Natural killer cell (primary cell): ENCODE measurements around the gene PNMA6E. TPM values are rescaled to one million over a fixed set of nuclear protein-coding genes. Genes with fewer than 3 reads are reported as not detected.
"Not testable (repeated sequence)": the region's sequence is repeated elsewhere in the genome, so short reads cannot be mapped to it uniquely, and the experiment has no call there.

Experiments
- ATAC-seq, 3 donors: fragments of 150-1000 bp in 2 of 3; fragments of 200-7000 bp in 1 of 3; cut with Tn5 transposase; 1 replicate in 1 of 3; 2 replicates in 2 of 3; pipeline ENCODE4 v1.10.0; 2021; ENCODE audit warnings: mild to moderate bottlenecking in 2 of 3, moderate library complexity in 2 of 3
- DNase-seq, 2 donors: peaks; one replicate each; pipeline versions ENCODE4 v3.0.0 to v3.0.0-alpha.2; 2013 to 2021; ENCODE audit warnings: mixed read lengths in 1 of 2
- H3K27ac ChIP-seq: one replicate; pipeline ENCODE4 v1.5.1; 2013; ENCODE audit warnings: mild to moderate bottlenecking, low read length
- H3K27me3 ChIP-seq: one replicate; pipeline ENCODE4 v1.6.1; 2013; ENCODE audit warnings: low read length; ENCODE audit not compliant: control insufficient read depth, insufficient read depth
- H3K36me3 ChIP-seq: one replicate; pipeline ENCODE4 v1.6.1; 2013; ENCODE audit warnings: low read length; ENCODE audit not compliant: control insufficient read depth, insufficient read depth
- H3K4me1 ChIP-seq: one replicate; pipeline ENCODE4 v1.6.1; 2013; ENCODE audit warnings: low read length; ENCODE audit not compliant: control insufficient read depth, insufficient read depth
- H3K4me3 ChIP-seq: one replicate; pipeline ENCODE4 v1.5.1; 2013; ENCODE audit warnings: low read length
- H3K9me3 ChIP-seq: one replicate; pipeline ENCODE4 v1.6.1; 2013; ENCODE audit warnings: low read length; ENCODE audit not compliant: control insufficient read depth, insufficient read depth
- H3K27ac Mint-ChIP-seq, 2 donors: one replicate each; pipeline ENCODE4 v1.8.0; 2022; ENCODE audit warnings: mild to moderate bottlenecking in 2 of 2, mixed read lengths in 2 of 2, moderate library complexity in 1 of 2
- H3K27me3 Mint-ChIP-seq, 2 donors: one replicate each; pipeline ENCODE4 v1.8.0; 2022; ENCODE audit warnings: low read depth in 2 of 2, mixed read lengths in 2 of 2
- H3K36me3 Mint-ChIP-seq: one replicate; pipeline ENCODE4 v1.8.0; 2022; ENCODE audit warnings: mixed read lengths
- H3K4me1 Mint-ChIP-seq, 2 donors: one replicate each; pipeline ENCODE4 v1.8.0; 2022; ENCODE audit warnings: mixed read lengths in 2 of 2
- H3K4me3 Mint-ChIP-seq: one replicate; pipeline ENCODE4 v1.8.0; 2022; ENCODE audit warnings: mild to moderate bottlenecking, moderate library complexity, mixed read lengths
- H3K9me3 Mint-ChIP-seq, 2 donors: one replicate each; pipeline ENCODE4 v1.8.0; 2022; ENCODE audit warnings: mixed read lengths in 2 of 2
- WGBS: methylation state at CpG from one replicate; pipeline ENCODE4 v1.1.7; 2013; ENCODE audit warnings: missing lambda C conversion rate; ENCODE audit not compliant: insufficient coverage; 5-methylcytosine and 5-hydroxymethylcytosine counted together
- intact Hi-C: fragments of 100-400 bp; cut with micrococcal nuclease; formaldehyde crosslinking; loops from one replicate; pipeline ENCODE4 v1.14.2; 2022
- total RNA-seq, 4 donors: library from RNA; stranded (reverse); fragments of 120-200 nt in 1 of 4; gene quantifications; one replicate each; pipeline versions ENCODE4 v1.2.3 to v1.2.4, GENCODE V29; 2013 to 2022
- TF ChIP-seq, protein P1 (sequence below): fragments of 200-600 bp; IDR thresholded peaks from one replicate; pipeline ENCODE4 v1.8.0; 2022; ENCODE audit warnings: antibody characterized with exemption

The PNMA6E gene
- total RNA-seq, 3 donors from 2014 or later (not counting 1 experiment from before 2014, with no cell fraction given), result not detected

- no peaks in the 10 kb centered on the region for H3K27me3 ChIP-seq
- TF ChIP-seq, protein P1, sequence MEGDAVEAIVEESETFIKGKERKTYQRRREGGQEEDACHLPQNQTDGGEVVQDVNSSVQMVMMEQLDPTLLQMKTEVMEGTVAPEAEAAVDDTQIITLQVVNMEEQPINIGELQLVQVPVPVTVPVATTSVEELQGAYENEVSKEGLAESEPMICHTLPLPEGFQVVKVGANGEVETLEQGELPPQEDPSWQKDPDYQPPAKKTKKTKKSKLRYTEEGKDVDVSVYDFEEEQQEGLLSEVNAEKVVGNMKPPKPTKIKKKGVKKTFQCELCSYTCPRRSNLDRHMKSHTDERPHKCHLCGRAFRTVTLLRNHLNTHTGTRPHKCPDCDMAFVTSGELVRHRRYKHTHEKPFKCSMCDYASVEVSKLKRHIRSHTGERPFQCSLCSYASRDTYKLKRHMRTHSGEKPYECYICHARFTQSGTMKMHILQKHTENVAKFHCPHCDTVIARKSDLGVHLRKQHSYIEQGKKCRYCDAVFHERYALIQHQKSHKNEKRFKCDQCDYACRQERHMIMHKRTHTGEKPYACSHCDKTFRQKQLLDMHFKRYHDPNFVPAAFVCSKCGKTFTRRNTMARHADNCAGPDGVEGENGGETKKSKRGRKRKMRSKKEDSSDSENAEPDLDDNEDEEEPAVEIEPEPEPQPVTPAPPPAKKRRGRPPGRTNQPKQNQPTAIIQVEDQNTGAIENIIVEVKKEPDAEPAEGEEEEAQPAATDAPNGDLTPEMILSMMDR, result no peak
- DNase-seq, result no peak
- H3K36me3 Mint-ChIP-seq, result no peaks in the 10 kb centered on the region
- no peaks in the 10 kb centered on the region for H3K4me1 ChIP-seq
- intact Hi-C loops, result no loop called here
- ATAC-seq, result no peak
- 92% methylated on average over 3 of the region's 5 CpGs for WGBS
- no peaks in the 10 kb centered on the region for H3K9me3 Mint-ChIP-seq
- H3K27me3 Mint-ChIP-seq, result no peaks in the 10 kb centered on the region
- no peaks in the 10 kb centered on the region for H3K36me3 ChIP-seq
- no peaks in the 10 kb centered on the region for H3K4me1 Mint-ChIP-seq
- no peak overlapping the region for H3K27ac Mint-ChIP-seq
- no peak overlapping the region for H3K4me3 ChIP-seq
- H3K4me3 Mint-ChIP-seq, result no peak overlapping the region
- no peaks in the 10 kb centered on the region for H3K9me3 ChIP-seq
- no peak overlapping the region for H3K27ac ChIP-seq
These were observed 13.8 kb downstream of the PNMA6E start for GRCh38 chrX:153387345-153387744.

DNA sequence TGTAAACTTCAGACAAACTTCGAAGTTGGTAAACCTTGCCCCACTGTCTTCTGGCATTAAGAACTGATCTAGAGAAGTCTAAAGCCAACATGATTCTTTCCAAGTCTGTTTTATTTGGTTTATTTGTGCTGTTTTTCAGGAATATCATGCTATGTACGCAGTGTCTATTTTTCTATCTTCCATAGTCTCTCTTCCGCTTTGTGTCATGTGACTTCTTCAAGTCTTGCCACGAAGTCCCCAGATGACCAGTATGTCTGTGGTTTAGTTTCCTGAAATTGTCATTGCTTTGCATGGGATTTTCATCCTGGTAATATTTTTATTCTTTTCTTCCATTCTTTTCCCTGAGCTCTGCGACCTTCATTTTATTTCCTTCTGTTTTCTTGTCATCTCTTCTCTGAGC is 15.1 kb downstream of the PNMA6E start:
- Mint-ChIP-seq H3K27ac (no peak overlapping the region), H3K9me3 (no peaks in the 10 kb centered on the region), H3K4me3 (no peak overlapping the region), H3K4me1 (no peaks in the 10 kb centered on the region), H3K36me3 (no peaks in the 10 kb centered on the region), H3K27me3 (no peaks in the 10 kb centered on the region)
- H3K27ac ChIP-seq, result no peak overlapping the region
- no peak for DNase-seq
- H3K9me3 ChIP-seq, result no peaks in the 10 kb centered on the region
- TF ChIP-seq, protein P1, result no peak
- H3K27me3 ChIP-seq, result no peaks in the 10 kb centered on the region
- ATAC-seq, result no peak
- no peaks in the 10 kb centered on the region for H3K36me3 ChIP-seq
- WGBS, result 71% methylated on average over 1 of the region's 5 CpGs
- intact Hi-C loops, result no loop called here
- no peaks in the 10 kb centered on the region for H3K4me1 ChIP-seq
- H3K4me3 ChIP-seq, result no peak overlapping the region

- 87% methylated on average over 2 of the region's 2 CpGs for WGBS
- H3K4me1 Mint-ChIP-seq, H3K27ac ChIP-seq, H3K27me3 ChIP-seq, H3K36me3 ChIP-seq, H3K27me3 Mint-ChIP-seq, H3K4me3 ChIP-seq, H3K4me3 Mint-ChIP-seq, intact Hi-C loops, H3K9me3 Mint-ChIP-seq, H3K9me3 ChIP-seq, DNase-seq, H3K27ac Mint-ChIP-seq, H3K36me3 Mint-ChIP-seq, H3K4me1 ChIP-seq, ATAC-seq: not testable (repeated sequence)
These were observed 16.2 kb downstream of the PNMA6E start for GRCh38 chrX:153384973-153385372.

DNA sequence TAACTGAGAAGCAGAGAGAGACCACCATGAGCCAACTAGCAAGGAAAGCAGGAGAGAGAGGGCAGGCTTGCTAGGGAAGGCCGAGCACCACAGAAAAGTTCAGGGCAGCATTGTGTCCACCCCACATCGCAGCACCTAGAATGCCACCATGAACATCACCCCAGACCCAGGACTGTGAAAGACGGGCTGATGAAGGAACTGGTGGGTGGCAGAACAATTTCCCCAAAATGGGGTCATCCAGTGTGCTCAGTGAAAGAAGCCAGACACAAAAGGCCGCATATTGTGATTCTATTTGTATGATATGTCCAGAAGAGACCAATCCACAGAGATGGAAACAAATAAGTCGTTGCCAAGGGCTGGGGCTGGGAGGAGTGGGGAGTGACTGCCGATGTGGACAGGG is 16.8 kb downstream of the PNMA6E start:
- no peaks in the 10 kb centered on the region for H3K9me3 Mint-ChIP-seq

More for the DNA sequence above, 16.8 kb downstream of the PNMA6E start:
- Histone ChIP-seq H3K27me3 (no peaks in the 10 kb centered on the region), H3K4me1 (no peaks in the 10 kb centered on the region), H3K27ac (no peak overlapping the region), H3K4me3 (no peak overlapping the region), H3K9me3 (no peaks in the 10 kb centered on the region), H3K36me3 (no peaks in the 10 kb centered on the region)
- no peak for ATAC-seq
- Mint-ChIP-seq H3K27ac (no peak overlapping the region), H3K4me3 (no peak overlapping the region), H3K4me1 (no peaks in the 10 kb centered on the region), H3K36me3 (no peaks in the 10 kb centered on the region), H3K27me3 (no peaks in the 10 kb centered on the region)
- DNase-seq, result no peak
- intact Hi-C loops, result no loop called here
- TF ChIP-seq, protein P1, result no peak
- WGBS, result 98% methylated on average over 5 of the region's 6 CpGs
